ENCODE data around the gene PAQR8.

PAQR8 gene

DNA sequence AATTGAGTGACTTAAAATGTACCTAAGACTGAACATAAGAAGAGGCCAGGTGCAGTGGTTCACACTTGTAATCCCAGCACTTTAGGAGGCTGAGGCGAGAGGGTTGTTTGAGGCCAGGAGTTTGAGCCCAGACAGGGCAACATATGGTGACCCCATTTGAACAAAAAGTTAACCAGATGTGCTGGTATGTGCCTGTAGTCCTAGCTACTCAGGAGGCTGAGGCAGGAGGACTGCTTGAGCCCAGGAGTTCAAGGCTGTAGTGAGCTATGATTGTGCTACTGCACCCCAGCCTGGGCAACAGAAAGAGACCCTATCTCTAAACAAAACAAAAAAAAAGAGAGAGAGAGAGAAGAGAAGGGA, 10.1 kb upstream of the PAQR8 start:
- DNase-seq, result no peak

DNA sequence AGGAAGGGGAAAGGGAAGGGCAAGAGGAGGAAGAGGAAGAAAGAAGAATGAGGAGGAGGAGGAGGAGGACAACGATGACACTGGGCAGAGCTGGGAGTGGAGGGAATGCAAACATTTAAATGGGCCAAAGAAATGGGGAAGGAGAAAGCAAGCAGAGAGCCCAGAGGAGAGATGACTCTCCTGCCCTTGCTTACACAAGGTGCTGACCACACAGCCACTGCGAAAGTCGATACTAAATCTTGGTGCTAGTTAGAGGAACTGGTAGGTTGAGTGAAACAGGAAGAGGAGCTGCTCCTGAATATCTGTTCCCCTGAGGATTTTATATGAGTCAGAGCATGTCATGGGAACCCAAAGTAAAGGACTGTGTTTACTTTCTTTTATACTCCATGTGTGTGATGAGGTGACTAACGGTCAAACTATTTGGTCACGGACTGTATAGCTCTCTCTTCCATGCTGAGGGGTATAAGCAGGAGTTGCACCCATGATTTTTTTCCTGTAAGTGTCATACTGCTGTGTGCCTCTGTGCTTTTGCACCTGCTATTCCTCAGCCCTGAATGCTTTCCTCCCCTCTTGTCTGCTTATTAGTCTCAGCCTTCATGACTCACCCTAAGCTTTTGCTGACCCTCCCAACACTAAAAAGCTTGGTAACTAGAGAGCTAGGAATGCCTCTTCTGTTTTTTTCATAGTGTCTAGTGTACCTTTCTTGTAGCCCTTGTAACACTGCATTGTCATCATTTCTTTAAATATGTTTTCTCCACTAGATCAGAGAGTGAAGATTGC, 9.5 kb upstream of the PAQR8 start:
- DNase-seq, result no peak

DNA sequence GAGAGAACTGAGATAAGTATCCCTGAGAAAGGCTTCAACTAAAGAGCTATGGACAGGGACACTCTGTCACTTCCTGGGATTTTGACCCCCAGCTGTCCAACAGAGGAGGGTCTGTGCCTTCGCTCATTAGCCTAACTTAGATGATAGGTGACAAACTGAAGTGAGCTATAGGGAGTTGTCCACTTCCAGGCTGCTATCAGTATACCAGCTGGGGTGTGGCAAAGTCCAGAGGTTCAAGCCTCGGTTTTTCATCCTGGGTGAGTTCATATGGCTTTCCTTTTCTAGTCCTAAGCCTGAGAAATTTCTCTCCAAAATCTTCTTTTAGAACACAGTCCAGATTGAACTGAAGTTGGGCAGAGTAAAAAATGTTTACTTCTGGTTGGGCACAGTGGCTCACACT, 5.9 kb upstream of the PAQR8 start:
- DNase-seq, result no peak

DNA sequence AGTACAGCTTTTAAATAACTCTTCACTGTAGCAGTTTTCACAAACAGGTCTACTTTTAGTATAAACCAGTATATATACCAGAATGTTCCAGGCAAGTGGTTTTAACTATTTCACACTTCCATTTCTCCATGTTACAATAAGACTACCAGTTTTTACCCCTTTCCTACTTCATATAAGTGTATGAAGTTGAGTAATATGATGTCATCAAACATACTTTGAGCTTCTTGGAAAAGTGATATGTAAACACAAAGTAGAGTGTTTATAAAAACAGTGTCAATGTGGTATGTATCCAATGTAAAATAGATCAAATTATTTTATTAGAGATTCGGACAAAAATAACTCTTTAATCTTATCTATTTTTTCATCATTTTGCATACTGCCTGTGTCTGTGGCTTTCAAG, 2.5 kb upstream of the PAQR8 start:
- no peak for DNase-seq

DNA sequence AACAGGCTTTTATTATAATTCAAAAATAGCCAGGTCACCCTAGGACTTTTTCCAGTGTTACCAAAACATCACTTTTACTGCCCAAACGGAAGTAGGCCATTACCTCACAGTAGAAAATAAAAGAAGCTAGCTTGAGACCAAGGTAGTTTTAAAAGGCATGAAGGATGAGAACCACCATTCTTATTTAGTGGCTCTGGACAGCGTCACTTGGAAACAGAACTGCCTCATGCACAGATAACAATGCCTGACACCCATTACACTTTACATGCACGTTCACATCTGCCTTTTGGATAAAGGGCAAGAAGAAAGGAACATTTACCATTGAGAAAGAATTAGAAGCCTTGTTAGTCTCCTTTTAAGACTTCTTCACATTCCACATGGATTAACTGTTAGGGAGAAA, 1.9 kb upstream of the PAQR8 start:
- no peak for DNase-seq

DNA sequence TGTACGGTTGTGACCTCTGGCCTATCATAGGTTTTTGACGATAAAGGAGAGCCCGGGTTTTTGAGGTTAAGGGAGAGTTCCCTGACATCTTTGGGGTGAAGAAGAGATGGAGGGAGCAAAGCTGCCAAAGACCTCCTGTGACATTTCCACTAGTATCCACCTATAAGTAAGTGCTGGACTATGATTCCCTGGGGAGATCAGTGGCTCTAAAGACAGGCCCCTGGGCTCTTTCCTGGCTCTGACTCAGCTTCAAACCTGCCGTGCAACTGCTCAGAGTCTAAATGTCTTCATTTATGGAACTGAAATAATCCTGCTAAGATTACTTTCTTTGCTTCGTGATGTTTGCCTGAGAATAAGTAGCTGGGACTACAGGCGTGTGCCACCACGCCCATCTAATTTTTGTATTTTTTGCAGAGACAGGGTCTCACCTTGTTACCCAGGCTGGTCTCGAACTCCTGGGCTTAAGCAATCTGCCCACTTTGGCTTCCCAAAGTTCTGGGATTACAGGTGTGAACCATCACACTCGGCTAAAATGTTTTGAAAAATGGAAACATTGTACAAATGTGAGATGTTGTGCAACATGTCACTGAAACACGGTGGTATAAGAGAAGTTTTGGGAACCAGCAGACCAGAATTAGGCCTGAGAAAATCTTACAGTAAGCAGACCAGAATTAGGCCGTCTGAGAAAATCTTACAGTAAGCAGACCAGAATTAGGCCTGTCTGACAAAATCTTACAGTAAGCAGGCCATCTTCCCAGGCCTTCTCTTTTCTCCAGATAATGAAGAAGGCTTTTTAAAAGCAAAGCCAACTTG, 1.1 kb upstream of the PAQR8 start:
- DNase-seq, result no peak

DNA sequence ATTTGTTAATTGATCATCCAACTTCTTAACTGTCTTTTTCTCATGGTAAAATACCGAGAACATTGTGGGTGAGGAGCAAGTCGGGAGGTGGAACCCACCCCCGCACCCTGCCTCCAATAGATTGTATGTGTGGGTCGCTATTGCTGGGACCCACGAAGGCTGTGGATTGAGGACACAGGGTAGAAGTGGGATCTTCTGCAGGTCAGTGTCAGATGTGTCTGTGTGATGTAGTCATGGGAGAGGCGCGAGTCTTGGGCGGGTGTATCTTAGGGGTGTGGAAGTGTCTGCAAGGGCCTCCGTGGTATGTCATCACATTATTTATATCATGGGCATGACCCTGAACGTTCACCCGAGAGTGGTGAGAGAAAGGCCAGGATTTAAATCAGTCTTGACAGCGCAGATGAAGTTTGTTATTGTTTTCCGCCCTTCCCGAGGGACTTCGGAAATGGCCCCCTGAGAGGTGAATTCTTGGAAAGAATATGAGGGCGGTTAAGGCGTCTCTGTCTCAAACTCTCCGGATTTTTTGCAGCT, 472 bp upstream of the PAQR8 start:
- no peak for DNase-seq

DNA sequence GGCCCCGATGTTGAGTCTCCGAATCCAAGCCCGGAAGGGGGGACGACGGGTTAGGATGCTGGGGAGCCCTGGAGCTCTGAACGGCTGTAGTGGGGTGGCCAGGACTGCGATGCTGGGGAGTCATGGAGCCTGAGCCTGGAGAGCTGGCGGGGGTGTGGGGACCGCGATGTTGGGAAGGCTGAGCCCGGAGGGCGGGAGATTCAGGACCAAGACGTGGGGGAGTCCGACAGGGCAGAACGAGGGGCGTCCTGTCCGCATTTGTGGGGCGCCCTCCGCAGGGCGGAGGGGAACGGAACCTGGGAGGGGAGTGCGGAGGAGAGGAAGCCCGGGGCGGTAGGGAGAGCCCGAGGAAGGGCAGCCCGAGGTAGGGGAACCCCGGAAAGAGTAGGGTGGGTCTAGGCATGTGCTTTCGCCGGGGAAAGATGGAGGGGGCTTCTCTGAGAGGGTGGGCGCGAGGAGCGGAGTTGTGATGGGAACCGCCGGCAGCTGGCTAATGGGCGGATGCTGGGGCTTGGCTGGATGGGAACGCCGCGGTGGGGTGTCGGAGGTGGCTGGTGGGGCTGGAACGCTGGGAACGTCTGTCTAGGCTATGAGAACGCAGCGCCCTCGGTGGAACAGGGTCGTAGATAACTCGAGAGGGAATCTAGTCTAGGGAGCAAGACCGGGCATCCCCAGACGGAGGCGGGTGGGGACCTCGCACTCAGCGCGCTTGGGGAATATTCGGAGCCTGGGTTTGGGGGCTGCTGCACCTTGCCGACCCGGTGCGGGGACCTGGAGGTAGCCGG, 684 bp downstream of the PAQR8 start:
- DNase-seq, result no peak

DNA sequence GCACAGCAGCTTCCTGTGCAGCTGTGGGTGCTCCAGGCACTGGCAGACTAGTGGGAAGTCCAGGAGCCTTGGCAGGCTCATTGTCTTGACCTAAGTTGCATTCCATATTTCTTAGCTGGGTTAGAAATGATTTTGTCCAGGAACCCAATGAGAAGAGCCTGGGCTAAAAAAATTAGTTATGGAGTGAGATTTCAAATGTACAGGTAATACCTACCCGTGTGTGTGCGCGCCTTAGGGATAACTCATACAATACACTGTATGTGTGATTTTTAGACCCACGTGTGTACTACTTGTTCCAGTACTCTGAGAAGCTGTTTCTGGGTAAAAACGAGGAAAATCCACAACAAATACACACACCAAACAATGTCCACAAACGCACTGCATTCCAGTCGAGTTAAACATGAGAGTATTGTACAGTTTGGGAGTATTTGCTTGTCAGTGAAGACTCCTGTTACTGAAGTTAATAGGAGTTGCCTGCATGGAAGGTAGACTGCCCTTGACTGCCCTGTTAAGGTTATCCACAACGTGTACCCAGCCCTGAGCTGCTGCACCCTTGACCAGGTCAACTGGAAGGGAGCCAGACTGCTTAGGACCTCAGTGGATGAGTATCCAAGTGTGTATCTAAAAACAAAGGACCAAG, 1.4 kb downstream of the PAQR8 start:
- no peak for DNase-seq

DNA sequence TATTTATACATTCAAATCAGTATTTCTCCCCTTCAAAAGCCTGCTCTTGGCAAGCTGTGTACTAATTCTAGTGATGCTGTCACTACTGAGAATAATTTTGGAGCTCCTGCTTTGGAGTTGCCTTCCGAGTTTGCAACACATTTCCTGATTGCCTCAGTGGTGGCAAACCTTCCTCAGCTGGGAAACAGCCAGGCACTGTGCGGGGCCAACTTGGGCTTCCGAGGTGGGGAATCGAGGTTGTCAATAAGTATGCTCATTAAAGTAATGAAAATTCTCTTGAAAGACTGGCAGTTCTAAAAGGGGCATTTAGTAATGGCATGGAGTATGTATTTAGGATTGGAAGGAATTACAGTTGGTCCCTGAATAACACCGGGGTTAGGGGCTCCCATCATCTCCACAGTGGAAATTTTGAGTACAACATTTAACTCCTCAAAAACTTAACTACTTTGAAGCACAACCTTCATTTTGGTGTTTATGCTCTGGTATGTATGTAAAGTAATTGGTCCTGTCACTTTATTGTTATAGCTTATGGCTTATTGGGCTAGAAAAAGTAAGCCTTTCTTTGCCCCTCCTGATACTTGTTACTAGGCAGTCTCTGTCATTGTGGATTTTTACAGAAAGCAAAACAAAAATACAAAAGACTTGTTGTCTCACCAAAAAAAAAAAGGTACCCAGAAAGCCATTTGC, 2.7 kb downstream of the PAQR8 start:
- no peak for DNase-seq

DNA sequence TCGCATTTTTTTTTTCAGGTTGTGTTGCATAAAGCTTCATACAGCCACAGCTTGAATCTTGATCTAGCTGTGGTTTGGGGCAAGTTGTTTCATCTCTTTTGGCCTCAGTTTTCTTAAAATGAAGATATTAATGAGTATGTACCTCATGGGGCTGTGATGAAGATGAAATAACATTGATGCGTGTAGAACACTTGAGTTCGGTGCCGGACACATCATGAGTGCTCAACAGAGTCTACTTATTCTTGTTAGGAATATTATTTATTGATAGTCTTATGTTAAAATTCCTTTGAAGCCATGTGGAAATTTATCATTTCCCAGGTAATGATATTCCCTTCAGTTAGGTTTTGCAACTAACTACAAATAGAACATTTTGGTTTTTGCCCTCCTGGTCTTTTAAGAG, 3.4 kb downstream of the PAQR8 start:
- no peak for DNase-seq

DNA sequence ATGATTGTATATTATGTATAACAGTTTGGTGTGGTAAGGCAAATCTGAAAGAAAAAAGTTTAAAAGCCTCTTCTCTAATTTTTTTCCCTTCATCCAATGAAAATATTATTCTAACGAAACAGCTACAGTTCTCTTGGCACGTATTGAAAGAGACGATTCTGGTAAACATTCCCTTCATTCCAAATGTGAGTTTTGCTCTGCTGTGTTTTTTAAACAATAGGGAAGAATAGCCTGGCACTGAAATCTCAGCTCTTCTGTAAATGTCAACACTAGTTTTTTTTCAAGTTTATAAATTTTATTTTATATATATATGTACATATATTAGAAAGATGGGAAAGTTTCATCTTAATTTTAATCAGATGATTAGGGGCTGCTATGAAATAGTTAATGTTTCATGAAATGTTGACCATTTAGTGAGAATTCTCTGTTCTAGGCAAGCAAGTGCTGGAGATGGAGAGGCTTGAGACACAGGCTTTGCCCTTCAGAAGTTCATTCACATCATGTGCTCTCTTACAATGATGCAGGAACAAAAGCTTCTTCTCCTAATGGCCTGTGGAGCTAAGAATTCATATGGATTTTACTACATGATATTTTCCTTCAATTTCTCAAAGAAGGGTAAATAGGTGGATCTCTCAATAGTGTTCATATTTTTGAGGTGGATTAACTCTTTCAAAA, 4.1 kb downstream of the PAQR8 start:
- DNase-seq, result no peak

DNA sequence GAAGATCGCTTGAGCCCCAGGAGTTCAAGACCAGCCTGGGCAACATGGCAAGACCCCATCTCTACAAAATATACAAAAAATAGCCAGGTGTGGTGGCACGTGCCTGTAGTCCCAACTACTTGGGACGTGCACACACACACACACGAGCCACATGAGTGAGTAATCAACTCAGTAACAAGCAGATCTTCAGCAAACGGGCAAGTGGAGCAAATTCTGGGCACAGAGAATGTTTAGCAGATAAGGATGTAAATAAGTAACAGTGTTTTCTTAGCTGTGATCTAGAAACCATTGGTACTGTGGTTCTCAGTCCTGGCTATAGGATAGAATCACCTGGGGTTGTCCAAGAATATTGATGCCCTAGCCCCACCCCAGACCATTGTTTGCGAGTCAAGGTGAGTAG, 6.1 kb downstream of the PAQR8 start:
- no peak for DNase-seq

DNA sequence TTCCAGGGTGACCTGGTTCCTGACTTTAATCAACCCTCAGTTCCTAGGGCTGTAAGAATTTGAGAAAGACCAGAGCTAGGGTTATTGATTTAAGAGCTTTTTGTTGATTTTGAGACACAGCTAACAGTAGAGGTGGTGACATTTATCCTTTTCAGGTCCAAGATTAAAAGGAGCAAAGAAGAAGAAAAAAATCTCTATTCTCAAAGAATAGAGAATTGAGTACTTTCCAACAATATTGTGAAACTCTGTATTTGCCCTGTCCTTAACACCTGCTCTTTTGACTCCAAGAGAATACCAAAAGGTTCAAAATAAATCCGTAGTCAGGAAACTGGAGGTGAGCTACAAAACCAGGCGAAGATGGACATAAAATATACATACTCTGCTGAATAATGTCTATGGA, 7.3 kb downstream of the PAQR8 start:
- DNase-seq, result no peak

DNA sequence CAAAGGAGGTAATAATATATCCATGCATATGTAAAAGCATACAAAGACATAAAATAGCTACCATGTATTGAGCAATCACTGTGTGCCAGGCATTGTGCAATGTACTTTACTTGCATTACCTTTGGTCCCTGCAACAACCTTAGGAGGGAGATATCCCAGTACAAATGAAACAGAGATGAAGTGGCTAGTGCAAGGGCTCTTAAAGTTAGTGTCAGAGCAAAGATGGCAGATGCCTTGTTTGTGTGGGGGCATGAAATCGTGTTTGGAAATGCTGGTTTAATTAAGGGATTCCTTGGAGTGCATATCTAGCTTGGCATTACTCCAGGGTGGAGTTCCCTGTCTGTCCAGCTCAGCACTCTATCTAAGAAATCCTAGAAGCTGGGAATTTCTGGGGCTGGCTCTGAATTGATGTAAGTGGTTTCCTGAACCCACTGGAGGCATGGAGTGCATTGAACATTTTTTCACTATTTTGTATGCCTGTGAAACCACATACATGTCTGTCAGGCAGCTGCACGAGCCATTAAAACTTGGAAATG, 9.8 kb downstream of the PAQR8 start:
- no peak for DNase-seq

DNA sequence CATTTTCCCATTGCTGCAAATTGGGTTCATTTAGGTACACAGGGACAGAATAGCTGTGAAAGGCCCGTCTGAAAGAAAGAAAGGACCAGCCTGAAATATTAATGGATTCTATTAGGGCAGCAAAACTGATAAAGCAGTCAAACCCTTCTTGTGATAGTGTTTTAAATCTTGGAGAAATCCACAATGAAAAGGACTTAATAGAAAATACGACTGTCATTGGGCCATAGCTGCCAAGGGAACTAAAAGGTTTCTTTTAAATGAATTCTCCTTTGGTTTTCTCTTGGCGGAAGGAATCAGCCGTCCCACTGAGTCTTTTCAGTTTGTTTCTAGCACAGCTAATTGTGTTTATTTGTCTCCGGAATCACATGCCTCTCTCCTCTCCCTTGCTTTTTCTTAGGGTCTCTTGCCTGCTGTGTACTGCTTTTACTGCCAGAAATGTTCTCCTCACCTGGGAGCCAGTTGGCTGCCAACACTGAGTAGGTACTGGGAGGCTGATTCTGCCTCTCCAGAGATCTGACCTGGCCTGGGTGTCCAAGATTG, 11.3 kb downstream of the PAQR8 start:
- DNase-seq, result no peak

DNA sequence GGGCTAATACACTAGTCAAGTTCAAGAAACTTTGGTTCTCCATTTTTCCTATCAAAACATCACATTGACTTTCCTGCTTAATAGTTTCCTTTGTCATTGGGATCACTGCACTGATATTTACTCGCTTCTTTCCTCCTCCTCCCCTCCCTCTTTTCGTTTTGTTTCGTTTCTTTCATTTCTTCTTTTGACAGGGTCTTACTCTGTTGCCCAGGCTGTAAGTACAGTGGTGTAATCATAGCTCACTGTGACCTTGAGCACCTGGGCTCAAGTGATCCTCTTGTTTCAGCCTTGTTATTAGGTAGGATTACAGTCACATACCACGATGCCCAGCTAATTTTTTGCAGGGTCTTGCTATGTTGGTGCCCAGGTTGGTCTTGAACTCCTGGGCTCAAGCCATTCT, 12.3 kb downstream of the PAQR8 start:
- no peak for DNase-seq

DNA sequence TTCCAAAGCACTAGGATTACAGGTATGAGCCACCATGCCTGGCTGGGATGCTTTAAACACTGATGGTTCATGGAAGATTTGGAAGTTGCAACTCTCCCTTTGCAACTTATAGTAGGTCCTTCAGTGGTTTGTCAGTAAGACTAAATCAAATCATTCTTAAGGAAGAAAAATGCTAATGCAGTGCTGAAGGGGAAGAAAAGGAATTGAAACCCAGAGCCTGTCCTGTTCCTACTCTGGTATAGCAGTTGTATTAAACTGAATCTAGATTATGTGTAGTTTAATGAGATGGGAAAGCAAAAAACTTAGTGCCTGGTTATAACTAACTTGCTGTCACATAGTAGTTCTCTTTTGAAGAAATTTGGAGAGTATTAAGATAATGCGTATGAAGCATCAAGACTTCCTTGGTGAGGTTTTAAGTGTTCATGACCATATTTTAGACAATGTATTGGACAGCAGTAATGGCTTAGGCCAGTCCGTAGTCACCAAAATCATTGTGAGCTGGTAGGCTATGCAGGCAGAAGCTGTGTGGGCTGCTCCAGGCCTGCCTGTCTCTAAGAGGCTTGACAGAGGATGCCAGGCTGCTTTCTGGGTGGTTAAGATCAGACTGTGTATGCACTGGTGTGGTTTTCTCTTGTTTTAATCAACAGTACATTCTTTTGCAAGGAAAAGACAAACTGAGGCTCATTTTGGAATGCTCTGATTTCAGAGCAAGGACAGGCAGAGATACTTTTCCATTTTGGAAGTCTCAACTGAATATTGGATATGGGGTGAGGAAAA, 14.0 kb downstream of the PAQR8 start:
- no peak for DNase-seq

DNA sequence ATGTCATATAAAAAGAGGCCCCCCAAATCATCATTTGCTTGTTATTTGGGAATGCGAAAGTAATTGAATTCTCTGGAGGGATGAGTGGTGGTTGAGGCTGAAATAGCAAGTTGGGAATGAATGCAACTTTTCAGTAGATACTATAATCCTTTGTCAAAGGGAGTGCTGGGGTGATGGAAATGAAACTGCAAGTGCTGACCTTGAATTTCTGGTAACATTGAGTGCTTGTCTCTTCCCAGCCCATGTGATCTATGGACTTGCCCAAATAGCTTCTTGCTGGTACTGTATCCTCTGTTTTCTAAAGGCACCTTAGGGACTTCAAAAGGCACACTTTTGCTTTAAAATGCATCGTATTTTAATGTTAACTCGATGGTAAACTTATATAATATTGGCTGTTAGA, 14.8 kb downstream of the PAQR8 start:
- DNase-seq, result no peak

DNA sequence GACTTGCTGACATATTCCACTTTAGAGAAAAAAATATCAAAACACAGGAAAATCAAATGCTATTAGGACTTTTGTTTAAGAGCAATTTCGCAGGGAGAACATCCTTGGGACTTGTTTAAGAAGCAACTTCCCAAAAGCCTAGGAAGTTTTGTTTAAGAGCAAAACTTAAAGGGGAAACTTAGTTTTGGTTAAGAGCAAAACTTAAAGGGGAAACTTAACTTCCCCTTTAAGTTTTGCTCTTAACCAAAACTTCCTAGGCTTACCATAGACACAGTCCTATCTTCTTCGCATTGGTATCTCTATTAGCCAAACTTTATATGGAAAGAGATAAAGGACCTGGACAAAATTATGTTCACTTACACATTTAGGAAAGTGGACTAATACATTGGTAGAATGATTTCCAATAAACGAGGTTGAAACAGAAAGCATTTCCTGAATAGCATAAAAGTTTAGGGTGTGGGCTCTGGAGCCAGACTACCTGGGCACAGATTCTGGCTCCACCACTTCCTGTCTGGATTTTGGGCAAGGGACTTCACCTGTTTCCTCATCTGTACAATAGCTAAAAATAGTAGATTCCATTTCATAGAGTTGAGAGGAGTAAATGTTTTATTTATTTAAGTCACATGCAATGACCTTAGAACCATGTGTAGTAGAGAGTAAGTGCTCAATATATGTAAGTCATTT, 15.7 kb downstream of the PAQR8 start:
- DNase-seq, result no peak
